K562 (cell line): Measurements from ENCODE around the gene ADIPOR1. TPM values are rescaled to one million over a fixed set of nuclear protein-coding genes. Genes with fewer than 3 reads are reported as not detected.

Experiments used
- ARID2 ChIP-seq: fragments of 450-650 bp; IDR thresholded peaks from 2 replicates; pipeline ENCODE4 v1.6.1; 2017; ENCODE audit warnings: antibody characterized with exemption, mild to moderate bottlenecking
- BRD9 ChIP-seq: fragments of 450-650 bp; IDR thresholded peaks from 2 replicates; pipeline ENCODE4 v1.6.1; 2018; ENCODE audit warnings: low read depth; ENCODE audit not compliant: partially characterized antibody
- CREB3 ChIP-seq: fragments of 450-650 bp; conservative IDR thresholded peaks from 2 replicates; pipeline ENCODE4 v1.6.1; 2016; ENCODE audit warnings: missing genetic modification characterization, low read depth, mild to moderate bottlenecking, missing compliant biosample characterization, moderate library complexity
- DPF2 ChIP-seq: fragments of 450-650 bp; IDR thresholded peaks from 2 replicates; pipeline ENCODE4 v1.6.1; 2016
- E2F3 ChIP-seq: fragments of 250-450 bp; sonication (Bioruptor Pico); IDR thresholded peaks from 2 replicates; pipeline ENCODE4 v1.4.0; 2020; ENCODE audit warnings: mild to moderate bottlenecking
- MTA2 ChIP-seq: fragments of 450-650 bp; IDR thresholded peaks from 2 replicates; pipeline ENCODE4 v1.6.1; 2016; ENCODE audit warnings: low read depth
- PTBP1 ChIP-seq: fragments of 200-400 bp; formaldehyde crosslinking; IDR thresholded peaks from 2 replicates; pipeline ENCODE4 v1.6.1; 2017; ENCODE audit warnings: low read depth, low read length
- RAD21 ChIP-seq, 2 experiments: fragments of 250-450 bp in 1 of 2; fragments of 450-650 bp in 1 of 2; sonication (Bioruptor Pico) in 1 of 2; formaldehyde crosslinking in 1 of 2; IDR thresholded peaks in 1 of 2; conservative IDR thresholded peaks in 1 of 2; 2 replicates each; pipeline versions ENCODE4 v1.4.0 to v1.8.0; 2020 to 2022; ENCODE audit warnings: mild to moderate bottlenecking in 2 of 2, moderate library complexity in 1 of 2
- REST ChIP-seq, 2 experiments: fragments of 450-650 bp; formaldehyde crosslinking in 1 of 2; IDR thresholded peaks; 2 replicates each; pipeline versions ENCODE4 v1.4.0 to v1.6.1; 2014 to 2020; ENCODE audit warnings: mild to moderate bottlenecking in 2 of 2, borderline replicate concordance in 1 of 2, low read depth in 1 of 2
- SMAD3 ChIP-seq: fragments of 450-650 bp; formaldehyde crosslinking; conservative IDR thresholded peaks from 2 replicates; pipeline ENCODE4 v1.4.0; 2020; ENCODE audit warnings: mild to moderate bottlenecking
- TBL1XR1 ChIP-seq, 2 experiments: IDR thresholded peaks; 2 replicates each; pipeline ENCODE4 v1.6.1; 2012; ENCODE audit warnings: improper control_type of control experiment in 2 of 2, low read length in 2 of 2, mild to moderate bottlenecking in 1 of 2
- ZNF140 ChIP-seq: fragments of 250-450 bp; sonication (Bioruptor Pico); IDR thresholded peaks from 2 replicates; pipeline ENCODE4 v1.8.0; 2021; ENCODE audit warnings: moderate library complexity, mild to moderate bottlenecking, inconsistent platforms
- ZNF512 ChIP-seq: IDR thresholded peaks from 2 replicates; pipeline ENCODE4 v1.6.1; 2016; ENCODE audit warnings: missing genetic modification characterization, missing compliant biosample characterization
- ZSCAN29 ChIP-seq: fragments of 450-650 bp; IDR thresholded peaks from 2 replicates; pipeline ENCODE4 v1.6.1; 2017
- polyA plus RNA-seq, 8 experiments: library from polyadenylated mRNA; depleted of rRNA in 4 of 8; stranded (reverse) in 5 of 8; unstranded in 3 of 8; fragments of >200 nt; fragmentation: Nextera tagmentation in 2 of 8; fragmentation: Illumina TruSeq in 1 of 8; extraction: Ambion mirVana in 2 of 8; extraction: Trizol in 1 of 8; gene quantifications; 2 replicates each; pipeline versions ENCODE4 v1.2.1 to v1.2.3, GENCODE V29; 2011 to 2014; ENCODE audit warnings: inconsistent platforms in 1 of 8, missing spikeins in 1 of 8
- total RNA-seq, 7 experiments: library from RNA; depleted of rRNA in 6 of 7; stranded (reverse); fragments of >200 nt in 6 of 7; fragmentation: Illumina TruSeq in 2 of 7; extraction: Trizol in 2 of 7; gene quantifications; 2 replicates each; pipeline versions ENCODE4 v1.2.1 to v1.2.3, GENCODE V29; 2011 to 2021; ENCODE audit warnings: low replicate concordance in 1 of 7

ADIPOR1 gene
- total and polyA plus RNA-seq, 9 of the 15 experiments (the other 6 are each of a cell fraction or from before 2014, with no cell fraction given): 29.0 to 217 (median 100) TPM

- TF ChIP-seq ZNF140 (CRISPR knock-in tag) (no peak), ARID2 (0 out of 2 replicates have a peak, but pooled peaks have one; percentile 31), PTBP1 (no peak), REST (IDR thresholded peaks at IDR 0.05; ENCODE audit: borderline replicate concordance) (peak; percentile 86), REST (CRISPR knock-in tag; IDR thresholded peaks at IDR 0.05; ENCODE audit: low read depth) (no peak), BRD9 (peak; percentile 63), TBL1XR1 (IDR thresholded peaks at IDR 0.05; ENCODE audit: low read length in 2 of 2) (peak in 1 of 2 experiments; percentile 50; a peak in 2 of 4 replicates), DPF2 (peak; percentile 81), E2F3 (no peak), SMAD3 (CRISPR knock-in tag) (0 out of 2 replicates have a peak, but pooled peaks have one; percentile 9), MTA2 (no peak), CREB3 (tag) (0 out of 2 replicates have a peak, but pooled peaks have one; percentile 49), RAD21 (CRISPR knock-in tag; conservative IDR thresholded peaks at IDR 0.05 in 1 of 2, IDR thresholded peaks at IDR 0.05 in 1 of 2) (peak; percentile 93 to 95), ZSCAN29 (no peak), ZNF512 (tag) (no peak)
Observed at GRCh38 chr1:202998836-202999750, 41.0 kb upstream of the ADIPOR1 start (continued).
